GM18502 (cell line): ENCODE measurements around the gene FBXW10.
"Not testable (repeated sequence)": the region's sequence is repeated elsewhere in the genome, so short reads cannot be mapped to it uniquely, and the experiment has no call there.

Experiments used
- ATAC-seq: cut with Tn5 transposase; IDR thresholded peaks from one replicate; pipeline ENCODE4 v1.9.1; 2021; ENCODE audit warnings: mild to moderate bottlenecking; ENCODE audit not compliant: unreplicated experiment, poor library complexity

The FBXW10 gene

GRCh38 chr17:18746551-18746950, 2.7 kb downstream of the FBXW10 start:
- not testable (repeated sequence) for ATAC-seq

GRCh38 chr17:18747501-18747900, 3.6 kb downstream of the FBXW10 start:
- ATAC-seq = not testable (repeated sequence)

- ATAC-seq = not testable (repeated sequence)
Observed at GRCh38 chr17:18750242-18750641, 6.4 kb downstream of the FBXW10 start.

GRCh38 chr17:18753829-18754409, 10.1 kb downstream of the FBXW10 start:
- not testable (repeated sequence) for ATAC-seq

- ATAC-seq = not testable (repeated sequence)
Observed at GRCh38 chr17:18755969-18756368, 12.1 kb downstream of the FBXW10 start.

- ATAC-seq = not testable (repeated sequence)
Observed at GRCh38 chr17:18757368-18758044, 13.7 kb downstream of the FBXW10 start.

GRCh38 chr17:18758344-18758743, 14.5 kb downstream of the FBXW10 start:
- not testable (repeated sequence) for ATAC-seq

- ATAC-seq = not testable (repeated sequence)
Observed at GRCh38 chr17:18760221-18760620, 16.4 kb downstream of the FBXW10 start.

GRCh38 chr17:18770572-18770971, 26.7 kb downstream of the FBXW10 start:
- not testable (repeated sequence) for ATAC-seq

GRCh38 chr17:18771066-18771465, 27.2 kb downstream of the FBXW10 start:
- ATAC-seq = not testable (repeated sequence)

GRCh38 chr17:18772471-18772870, 28.6 kb downstream of the FBXW10 start:
- ATAC-seq = no peak

- peak; percentile 98 for ATAC-seq
Observed at GRCh38 chr17:18780991-18781718, 37.3 kb downstream of the FBXW10 start, which contains the start of gene TVP23B. Gene TVP23B (plus strand): TSS chr17:18781183. CDS start chr17:18781294, 111 bp downstream.

- peak; percentile 16 for ATAC-seq
Observed at GRCh38 chr17:18781805-18782204, 38.0 kb downstream of the FBXW10 start.

GRCh38 chr17:18785933-18786332, 42.1 kb downstream of the FBXW10 start:
- ATAC-seq = not testable (repeated sequence)

GRCh38 chr17:18786890-18787289, 43.0 kb downstream of the FBXW10 start:
- ATAC-seq = not testable (repeated sequence)

GRCh38 chr17:18791402-18791801, 47.5 kb downstream of the FBXW10 start:
- not testable (repeated sequence) for ATAC-seq

- not testable (repeated sequence) for ATAC-seq
Observed at GRCh38 chr17:18794841-18795240, 51.0 kb downstream of the FBXW10 start.

- not testable (repeated sequence) for ATAC-seq
Observed at GRCh38 chr17:18796887-18797286, 53.0 kb downstream of the FBXW10 start.

- not testable (repeated sequence) for ATAC-seq
Observed at GRCh38 chr17:18803458-18804245, 59.8 kb downstream of the FBXW10 start.

GRCh38 chr17:18815924-18816323, 72.1 kb downstream of the FBXW10 start:
- not testable (repeated sequence) for ATAC-seq
